PC-9 (cell line): ENCODE results near the gene PET100. TPM values are rescaled to one million over a fixed set of nuclear protein-coding genes. Genes with fewer than 3 reads are reported as not detected.
A peak's percentile ranks its signal among the peaks of the same experiment; 100 is the strongest.

Experiments
- BruUV-seq: library from RNA; stranded (reverse); fragments of 400-500 nt; replicated peaks from 2 replicates; lab custom pipeline; 2021; lab: Mats Ljungman, UMichigan
- CTCF ChIA-PET: fragments of 300-600 bp; sonication (Branson Sonifier 250); formaldehyde crosslinking; loops from one replicate; lab custom pipeline; 2022; ENCODE audit warnings: antibody characterized with exemption; lab: Charles Lee
- POLR2A ChIA-PET: fragments of 300-600 bp; sonication (Branson Sonifier 250); formaldehyde crosslinking; loops from one replicate; lab custom pipeline; 2022; ENCODE audit warnings: antibody characterized with exemption; ENCODE audit not compliant: unreplicated experiment; lab: Charles Lee
- DNase-seq, 2 experiments: peaks; one replicate each; pipeline versions ENCODE4 v3.0.0 to v3.0.0-alpha.2; 2015 to 2022; ENCODE audit warnings: mixed read lengths in 1 of 2
- H2AFZ ChIP-seq: fragments of 200-600 bp; sonication (generic); 2 replicates; pipeline ENCODE4 v1.8.1; 2017; ENCODE audit warnings: antibody characterized with exemption
- H3F3A ChIP-seq: fragments of 200-600 bp; sonication (generic); 2 replicates; pipeline ENCODE4 v1.8.1; 2017; ENCODE audit warnings: antibody characterized with exemption, mild to moderate bottlenecking, low read depth; ENCODE audit not compliant: insufficient read depth
- H3K27ac ChIP-seq: fragments of 200-600 bp; sonication (generic); 2 replicates; pipeline ENCODE4 v1.6.1; 2016; ENCODE audit warnings: mixed run types
- H3K27me3 ChIP-seq: fragments of 200-600 bp; sonication (generic); 2 replicates; pipeline ENCODE4 v1.6.1; 2016; ENCODE audit warnings: low read depth, mixed run types; ENCODE audit not compliant: insufficient read depth
- H3K36me3 ChIP-seq: fragments of 200-600 bp; sonication (generic); 2 replicates; pipeline ENCODE4 v1.6.1; 2016; ENCODE audit warnings: low read depth, mixed run types
- H3K4me1 ChIP-seq: fragments of 200-600 bp; sonication (generic); replicated peaks from 2 replicates; pipeline ENCODE4 v1.6.1; 2016; ENCODE audit warnings: mixed run types; ENCODE audit not compliant: insufficient read depth
- H3K4me2 ChIP-seq: fragments of 200-600 bp; sonication (generic); 2 replicates; pipeline ENCODE4 v1.6.1; 2017; ENCODE audit warnings: mixed run types
- H3K4me3 ChIP-seq: fragments of 200-600 bp; sonication (generic); 2 replicates; pipeline ENCODE4 v1.6.1; 2016; ENCODE audit warnings: mixed run types
- H3K79me2 ChIP-seq: fragments of 200-600 bp; sonication (generic); 2 replicates; pipeline ENCODE4 v1.6.1; 2017; ENCODE audit warnings: low read depth, mixed run types
- H3K9me2 ChIP-seq: fragments of 200-600 bp; sonication (generic); 2 replicates; pipeline ENCODE4 v1.8.1; 2017; ENCODE audit warnings: mild to moderate bottlenecking; ENCODE audit not compliant: insufficient read depth
- H3K9me3 ChIP-seq: fragments of 200-600 bp; sonication (generic); 2 replicates; pipeline ENCODE4 v1.8.1; 2016; ENCODE audit warnings: low read depth; ENCODE audit not compliant: insufficient read depth
- H4K20me1 ChIP-seq: fragments of 200-600 bp; sonication (generic); 2 replicates; pipeline ENCODE4 v1.8.1; 2017; ENCODE audit not compliant: insufficient read depth
- EZH2 ChIP-seq: fragments of 200-600 bp; sonication (generic); IDR thresholded peaks from 2 replicates; pipeline ENCODE4 v1.8.0; 2017; ENCODE audit warnings: antibody characterized with exemption, low read depth
- intact Hi-C: fragments of 100-400 bp; cut with micrococcal nuclease; formaldehyde crosslinking; loops from one replicate; pipeline ENCODE4 v1.10.0; 2022; ENCODE audit not compliant: unreplicated experiment
- total RNA-seq: library from RNA; stranded (reverse); gene quantifications from 2 replicates; pipeline ENCODE4 v1.2.3, GENCODE V29; 2021
- TF ChIP-seq, protein P1 (sequence below): fragments of 200-600 bp; sonication (generic); conservative IDR thresholded peaks from 2 replicates; pipeline ENCODE4 v1.6.1; 2017; ENCODE audit warnings: mixed run types, antibody characterized with exemption, mild to moderate bottlenecking, moderate library complexity

The PET100 gene
- total RNA-seq, 1 experiment from 2014 or later = 149 TPM

DNA sequence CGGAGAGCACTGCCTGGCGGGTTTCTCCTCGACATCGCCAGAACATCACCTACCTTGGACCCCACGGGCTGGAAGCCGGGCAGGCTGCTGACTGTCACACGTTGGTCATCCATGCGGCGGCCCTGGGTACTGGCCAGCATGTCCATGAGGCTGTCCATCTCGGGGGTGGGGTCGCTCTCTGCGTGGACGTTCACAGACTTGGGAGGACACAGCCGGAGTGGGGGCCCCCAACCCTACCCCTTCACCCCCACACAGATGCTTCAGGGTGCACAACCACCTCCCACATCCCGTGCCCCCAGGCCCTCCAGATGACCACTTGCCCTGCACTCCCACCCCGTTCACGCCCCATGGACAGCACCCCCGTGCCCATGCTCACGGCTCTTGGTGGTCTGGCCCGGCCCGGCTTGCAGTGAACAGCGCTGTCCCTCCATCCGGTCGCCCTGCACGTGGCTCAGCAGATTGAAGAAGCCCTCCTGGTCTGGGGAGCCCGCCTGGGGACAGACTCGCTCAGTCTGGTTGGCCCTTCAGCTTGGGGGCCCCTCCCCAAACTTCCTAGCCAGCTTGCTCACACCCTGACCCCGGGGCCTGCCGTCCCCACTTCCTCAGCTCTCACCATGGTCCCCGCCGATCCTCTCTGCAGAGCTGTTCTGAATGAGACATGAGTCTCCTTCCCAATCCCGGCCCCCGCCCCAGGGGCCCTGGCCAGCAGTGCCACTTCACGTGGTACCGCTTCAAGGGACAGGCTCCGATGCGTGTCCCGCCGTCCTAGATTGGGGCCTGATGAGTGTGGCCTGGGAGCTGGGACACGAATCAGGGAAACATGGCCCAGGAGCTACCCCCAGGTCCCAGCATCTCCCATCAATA is 3.0 kb downstream of the PET100 start:
- peaks cover 48% of the 10 kb centered on the region for H3K79me2 ChIP-seq
- H3K4me1 ChIP-seq = peaks cover 21% of the 10 kb centered on the region
- no peak overlapping the region for H2AFZ ChIP-seq
- no peaks in the 10 kb centered on the region for H3K9me3 ChIP-seq
- H3K4me2 ChIP-seq = no peak overlapping the region
- TF ChIP-seq, protein P1, sequence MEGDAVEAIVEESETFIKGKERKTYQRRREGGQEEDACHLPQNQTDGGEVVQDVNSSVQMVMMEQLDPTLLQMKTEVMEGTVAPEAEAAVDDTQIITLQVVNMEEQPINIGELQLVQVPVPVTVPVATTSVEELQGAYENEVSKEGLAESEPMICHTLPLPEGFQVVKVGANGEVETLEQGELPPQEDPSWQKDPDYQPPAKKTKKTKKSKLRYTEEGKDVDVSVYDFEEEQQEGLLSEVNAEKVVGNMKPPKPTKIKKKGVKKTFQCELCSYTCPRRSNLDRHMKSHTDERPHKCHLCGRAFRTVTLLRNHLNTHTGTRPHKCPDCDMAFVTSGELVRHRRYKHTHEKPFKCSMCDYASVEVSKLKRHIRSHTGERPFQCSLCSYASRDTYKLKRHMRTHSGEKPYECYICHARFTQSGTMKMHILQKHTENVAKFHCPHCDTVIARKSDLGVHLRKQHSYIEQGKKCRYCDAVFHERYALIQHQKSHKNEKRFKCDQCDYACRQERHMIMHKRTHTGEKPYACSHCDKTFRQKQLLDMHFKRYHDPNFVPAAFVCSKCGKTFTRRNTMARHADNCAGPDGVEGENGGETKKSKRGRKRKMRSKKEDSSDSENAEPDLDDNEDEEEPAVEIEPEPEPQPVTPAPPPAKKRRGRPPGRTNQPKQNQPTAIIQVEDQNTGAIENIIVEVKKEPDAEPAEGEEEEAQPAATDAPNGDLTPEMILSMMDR = no peak
- no peak for TF ChIP-seq EZH2
- ChIA-PET POLR2A (interaction anchor here (0.6 kb wide), 1 partner anchor 172 kb away, joined by 5 read pairs; no protein-coding TSS in a partner anchor), CTCF (no interaction called here)
- H3F3A ChIP-seq = peaks cover 12% of the 10 kb centered on the region; the same call in 1 of the 2 replicates
- H3K36me3 ChIP-seq = no peaks in the 10 kb centered on the region
- no peak overlapping the region for H3K27ac ChIP-seq
- no peak overlapping the region for H3K4me3 ChIP-seq
- intact Hi-C loops = no loop called here
- H3K27me3 ChIP-seq = no peaks in the 10 kb centered on the region
- TSS peak; percentile 0 for BruUV-seq
- no peak for DNase-seq
- no peaks in the 10 kb centered on the region for H3K9me2 ChIP-seq
- 0 out of 2 replicates have a peak, but pooled peaks cover 3% of the 10 kb centered on the region for H4K20me1 ChIP-seq

GRCh38 chr19:7633698-7634097 is 4.1 kb downstream of the PET100 start, which contains the start of gene PCP2:
TSS of gene PCP2 (minus strand) at chr19:7633719. CDS start at chr19:7633457, 262 bp downstream.
- Histone ChIP-seq H3K9me3 (no peaks in the 10 kb centered on the region), H2AFZ (no peak within 1 kb of the TSS), H3K27me3 (no peaks in the 10 kb centered on the region), H3K4me3 (no peak within 1 kb of the TSS), H3K4me2 (no peak within 1 kb of the TSS), H4K20me1 (peaks cover under 1% of the 10 kb centered on the region; the same call in 1 of the 2 replicates), H3K79me2 (peaks cover 48% of the 10 kb centered on the region), H3K9me2 (no peaks in the 10 kb centered on the region), H3K36me3 (no peaks in the 10 kb centered on the region), H3F3A (peaks cover 21% of the 10 kb centered on the region), H3K27ac (no peak within 1 kb of the TSS), H3K4me1 (peaks cover 20% of the 10 kb centered on the region)
- BruUV-seq = no TSS peak
- TF ChIP-seq, protein P1 = no peak
- no peak for TF ChIP-seq EZH2
- no peak for DNase-seq
- intact Hi-C loops = no loop called here
- ChIA-PET CTCF (no interaction called here), POLR2A (interaction anchor here (0.6 kb wide), 1 partner anchor 173 kb away, joined by 5 read pairs; no protein-coding TSS in a partner anchor)

GRCh38 chr19:7635670-7636069 is 6.1 kb downstream of the PET100 start:
- Histone ChIP-seq H3K79me2 (peaks cover 43% of the 10 kb centered on the region), H2AFZ (no peak overlapping the region), H3K4me2 (no peak overlapping the region), H3K9me3 (no peaks in the 10 kb centered on the region; the same call in 1 of the 2 replicates), H3K27me3 (no peaks in the 10 kb centered on the region), H3K4me3 (no peak overlapping the region), H3F3A (peaks cover 41% of the 10 kb centered on the region), H3K4me1 (peaks cover 16% of the 10 kb centered on the region), H3K36me3 (no peaks in the 10 kb centered on the region), H4K20me1 (peaks cover 9% of the 10 kb centered on the region), H3K9me2 (no peaks in the 10 kb centered on the region), H3K27ac (no peak overlapping the region)
- ChIA-PET POLR2A (no interaction called here), CTCF (no interaction called here)
- no TSS peak for BruUV-seq
- DNase-seq = no peak
- intact Hi-C loops = no loop called here
- TF ChIP-seq, protein P1 = no peak
- no peak for TF ChIP-seq EZH2
